Thoracic aorta (tissue), 2 donors: ENCODE data around the gene FTCDNL1. TPM values are rescaled to one million over a fixed set of nuclear protein-coding genes. Genes with fewer than 3 reads are reported as not detected.

ENCODE experiments used
- ATAC-seq: fragments of 150-250 bp; one replicate; pipeline ENCODE4 v1.8.0; 2017; ENCODE audit warnings: low read depth; ENCODE audit not compliant: insufficient number of reproducible peaks, low FRiP score
- DNase-seq: peaks from one replicate; pipeline ENCODE4 v3.0.0-alpha.2; 2020; ENCODE audit warnings: low spot score
- H3K27ac ChIP-seq, 2 donors: fragments of 200-600 bp; sonication (generic); 1 replicate in 1 of 2; 2 replicates in 1 of 2; pipeline ENCODE4 v1.5.1; 2016; ENCODE audit warnings: mild to moderate bottlenecking in 2 of 2, moderate library complexity in 2 of 2
- H3K27me3 ChIP-seq: fragments of 200-600 bp; sonication (generic); replicated peaks from 2 replicates; pipeline ENCODE4 v1.6.0; 2016; ENCODE audit warnings: mild to moderate bottlenecking; ENCODE audit not compliant: insufficient read depth
- H3K36me3 ChIP-seq: fragments of 200-600 bp; sonication (generic); one replicate; pipeline ENCODE4 v1.5.1; 2016
- H3K4me1 ChIP-seq, 2 donors: fragments of 200-600 bp; sonication (generic); 1 replicate in 1 of 2; 2 replicates in 1 of 2; pipeline versions ENCODE4 v1.5.1 to v1.6.0; 2016; ENCODE audit warnings: low read depth in 2 of 2, mild to moderate bottlenecking in 1 of 2; ENCODE audit not compliant: control insufficient read depth in 1 of 2
- H3K4me3 ChIP-seq: fragments of 200-600 bp; sonication (generic); 2 replicates; pipeline ENCODE4 v1.5.1; 2016; ENCODE audit warnings: mild to moderate bottlenecking
- H3K9me3 ChIP-seq: fragments of 200-600 bp; sonication (generic); 2 replicates; pipeline ENCODE4 v1.5.1; 2016
- CTCF ChIP-seq: fragments of 200-600 bp; sonication (generic); IDR thresholded peaks from one replicate; pipeline ENCODE4 v1.5.1; 2019; ENCODE audit warnings: antibody characterized with exemption
- total RNA-seq, 2 donors: library from RNA; depleted of rRNA; stranded (reverse); fragments of >200 nt; gene quantifications; one replicate each; pipeline versions ENCODE4 v1.1.0 to v1.2.3, GENCODE V29; 2016

Gene FTCDNL1
- total RNA-seq, 2 donors from 2014 or later: 3.4 TPM; not detected in 1

DNA sequence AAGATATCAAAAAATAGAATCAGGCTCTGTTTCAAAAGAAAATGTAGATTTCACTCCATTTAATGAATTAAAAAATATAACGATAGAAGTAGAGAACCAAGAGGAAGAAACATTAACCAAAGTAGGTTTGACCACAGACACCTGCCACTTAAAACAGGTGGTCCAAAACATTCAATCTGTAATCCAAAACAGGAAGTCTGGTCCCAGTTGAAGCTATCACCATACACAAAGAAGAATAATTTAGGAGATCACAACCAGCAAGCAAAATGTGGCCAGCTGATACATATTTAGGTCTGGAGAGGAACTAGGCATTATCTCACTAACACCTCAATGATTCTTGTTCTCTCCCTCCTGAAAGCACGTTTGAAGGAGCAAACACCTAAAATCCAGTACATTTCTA is 73.1 kb downstream of the FTCDNL1 start:
- H3K4me3 ChIP-seq: no peak overlapping the region
- H3K27ac ChIP-seq: no peak overlapping the region
- no peak for ATAC-seq
- TF ChIP-seq CTCF: no peak
- H3K4me1 ChIP-seq: no peaks in the 10 kb centered on the region
- H3K36me3 ChIP-seq: no peaks in the 10 kb centered on the region
- DNase-seq: no peak
- H3K9me3 ChIP-seq: no peaks in the 10 kb centered on the region
- H3K27me3 ChIP-seq: no peaks in the 10 kb centered on the region

GRCh38 chr2:199777315-199777714 is 73.7 kb downstream of the FTCDNL1 start:
- ATAC-seq: no peak
- no peak for TF ChIP-seq CTCF

DNA sequence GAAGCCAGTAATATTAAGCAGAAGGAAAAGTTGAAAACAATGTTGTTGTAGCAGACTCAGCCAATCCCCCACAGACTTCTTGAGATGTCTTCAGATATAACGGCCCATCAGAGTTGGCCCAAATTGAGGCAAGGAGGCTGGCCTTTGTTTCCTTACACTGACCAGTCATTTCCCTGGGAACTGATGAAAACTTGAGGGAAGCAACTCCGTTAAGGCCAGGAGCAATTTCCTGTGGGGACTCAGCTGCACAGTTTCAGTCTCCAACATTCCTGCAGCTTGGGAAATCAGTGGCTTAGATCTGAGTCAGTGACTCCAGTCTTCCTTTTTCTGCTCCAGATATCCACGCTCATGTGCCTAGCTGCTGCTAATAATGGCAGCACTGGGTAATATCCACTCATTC is 75.7 kb downstream of the FTCDNL1 start:
- H3K27ac ChIP-seq: no peak overlapping the region
- no peak overlapping the region for H3K4me3 ChIP-seq
- H3K9me3 ChIP-seq: no peaks in the 10 kb centered on the region
- ATAC-seq (no peak), DNase-seq (no peak)
- H3K27me3 ChIP-seq: no peaks in the 10 kb centered on the region
- no peaks in the 10 kb centered on the region for H3K36me3 ChIP-seq
- H3K4me1 ChIP-seq: no peaks in the 10 kb centered on the region
- TF ChIP-seq CTCF: no peak

More at GRCh38 chr2:199777315-199777714, 73.7 kb downstream of the FTCDNL1 start:
- Histone ChIP-seq H3K4me3 (no peak overlapping the region), H3K27me3 (no peaks in the 10 kb centered on the region), H3K27ac (no peak overlapping the region), H3K9me3 (no peaks in the 10 kb centered on the region), H3K4me1 (no peaks in the 10 kb centered on the region), H3K36me3 (no peaks in the 10 kb centered on the region)
- no peak for DNase-seq

- ATAC-seq: no peak
- no peak for TF ChIP-seq CTCF
- no peak for DNase-seq
Observed at GRCh38 chr2:199772035-199772976, 78.7 kb downstream of the FTCDNL1 start.

GRCh38 chr2:199770716-199771115 is 80.3 kb downstream of the FTCDNL1 start:
- DNase-seq: no peak
- no peak for ATAC-seq
- H3K4me3 ChIP-seq: no peak overlapping the region
- TF ChIP-seq CTCF: no peak
- H3K9me3 ChIP-seq: no peaks in the 10 kb centered on the region
- no peaks in the 10 kb centered on the region for H3K4me1 ChIP-seq
- H3K27me3 ChIP-seq: no peaks in the 10 kb centered on the region
- H3K36me3 ChIP-seq: no peaks in the 10 kb centered on the region
- no peak overlapping the region for H3K27ac ChIP-seq

More at GRCh38 chr2:199772035-199772976, 78.7 kb downstream of the FTCDNL1 start:
- H3K4me1 ChIP-seq: no peaks in the 10 kb centered on the region
- H3K9me3 ChIP-seq: no peaks in the 10 kb centered on the region
- no peak overlapping the region for H3K27ac ChIP-seq
- no peaks in the 10 kb centered on the region for H3K36me3 ChIP-seq
- H3K4me3 ChIP-seq: no peak overlapping the region
- H3K27me3 ChIP-seq: no peaks in the 10 kb centered on the region
